Measurements from ENCODE around the gene MRPL47.
"Not testable (repeated sequence)": the region's sequence is repeated elsewhere in the genome, so short reads cannot be mapped to it uniquely, and the experiment has no call there.

MRPL47 gene

DNA sequence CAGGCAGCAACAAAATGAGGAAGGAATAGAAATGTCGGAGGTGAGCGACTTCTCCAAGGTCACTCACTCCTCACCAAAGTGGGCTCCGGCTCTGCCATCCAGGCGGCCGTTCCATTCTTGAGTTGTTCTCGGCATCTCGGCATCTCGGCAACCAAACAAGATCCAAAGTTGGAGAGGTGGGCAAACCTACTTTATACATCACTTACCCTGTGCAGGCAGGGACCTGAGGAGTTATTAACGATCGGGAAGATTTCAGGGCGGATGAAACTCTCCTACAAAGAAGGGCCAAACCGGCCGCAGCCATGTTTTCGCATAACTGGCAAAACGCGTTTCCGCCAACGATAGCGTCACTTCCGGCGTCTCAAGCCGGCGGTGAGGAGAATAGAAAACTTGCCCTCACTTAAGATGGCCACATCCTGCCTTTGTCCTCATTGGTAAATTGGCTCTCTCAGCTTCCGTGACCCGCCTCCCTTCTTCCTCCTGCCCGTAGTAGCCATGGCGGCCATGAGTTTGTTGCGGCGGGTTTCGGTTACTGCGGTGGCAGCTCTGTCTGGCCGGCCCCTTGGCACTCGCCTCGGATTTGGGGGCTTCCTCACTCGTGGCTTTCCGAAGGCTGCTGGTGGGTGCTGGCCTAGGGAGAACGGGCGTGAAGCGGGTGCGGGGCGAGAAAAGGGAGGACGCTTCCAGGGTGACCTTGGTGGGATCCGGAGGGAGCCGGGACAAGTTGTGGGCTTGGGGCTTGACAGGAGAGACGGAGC, at the start of gene MRPL47, which contains the start of gene NDUFB5:
TSS of gene MRPL47 (minus strand) at position 318 of the 758 bp plus-strand sequence. CDS start at position 304, 14 bp downstream.
TSS of gene NDUFB5 (plus strand) at position 474 of the 758 bp plus-strand sequence. CDS start at position 496, 22 bp downstream.
- peak; percentile 94 for DNase-seq (ENCODE audit: low spot score)

DNA sequence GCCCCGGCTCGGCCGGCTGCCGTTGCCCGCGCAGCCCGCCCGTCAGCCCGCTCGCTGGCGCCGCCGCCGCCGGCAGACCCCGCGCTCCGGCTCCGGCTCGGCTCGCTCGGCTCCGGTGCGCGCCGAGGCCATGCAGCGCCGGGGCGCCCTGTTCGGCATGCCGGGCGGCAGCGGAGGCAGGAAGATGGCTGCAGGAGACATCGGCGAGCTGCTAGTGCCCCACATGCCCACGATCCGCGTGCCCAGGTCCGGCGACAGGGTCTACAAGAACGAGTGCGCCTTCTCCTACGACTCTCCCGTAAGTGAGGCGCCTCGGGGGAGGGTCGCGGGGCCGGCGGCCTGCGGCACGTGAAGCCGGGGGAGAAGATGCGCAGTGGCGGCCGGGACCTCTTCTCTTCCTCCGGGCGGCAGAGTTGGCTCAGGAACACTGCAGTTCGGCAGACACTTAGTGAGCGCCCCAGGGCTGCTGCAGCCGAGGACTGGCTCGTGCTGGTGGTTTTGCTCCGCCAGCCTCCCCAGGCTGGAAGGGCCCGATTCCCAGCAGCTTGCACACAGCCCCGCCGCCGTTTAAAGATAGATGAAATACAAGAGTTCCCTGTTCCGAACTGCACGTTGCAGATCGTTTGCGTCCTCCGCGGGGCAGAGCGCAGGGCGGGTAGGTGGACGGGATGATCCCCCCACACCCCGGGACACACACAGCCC, 48.8 kb upstream of the MRPL47 start:
- peak; percentile 89 for DNase-seq (ENCODE audit: low spot score)

DNA sequence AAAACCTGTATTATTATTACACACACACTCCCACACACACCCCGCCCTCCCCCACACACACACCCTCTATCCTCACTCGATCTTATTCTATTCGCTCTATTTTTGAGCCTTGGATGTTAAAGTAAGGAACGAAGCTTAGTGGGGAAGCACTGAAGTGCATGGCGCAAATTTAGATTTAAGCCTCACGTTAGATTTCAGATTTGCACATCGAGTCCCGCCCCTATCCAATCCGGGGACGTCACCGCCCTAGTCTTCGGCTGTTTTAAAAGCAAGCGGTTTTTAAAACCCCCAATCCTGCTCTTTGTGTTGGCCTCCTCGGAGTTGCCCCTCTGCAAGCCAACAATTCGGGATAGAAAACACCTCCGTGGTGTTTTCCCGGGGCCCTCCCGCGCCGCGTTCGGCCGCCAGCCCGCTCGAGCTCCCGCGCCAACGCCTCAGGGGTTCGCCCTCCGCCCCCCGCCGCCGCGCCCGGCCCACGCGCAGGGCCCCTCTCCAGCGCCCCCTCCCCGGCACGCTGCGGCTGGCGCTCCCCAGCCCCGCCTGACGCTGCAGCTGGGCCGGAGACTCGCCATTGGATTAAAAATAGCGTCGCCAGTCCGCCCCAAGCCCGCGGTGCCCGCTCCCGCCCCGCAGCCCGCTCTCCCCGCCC, 48.1 kb upstream of the MRPL47 start, which contains the start of gene USP13:
TSS of gene USP13 (plus strand) at position 594 of the 649 bp plus-strand sequence. CDS start 186 bp downstream, outside the sequence.
- DNase-seq (ENCODE audit: low spot score) = no peak

DNA sequence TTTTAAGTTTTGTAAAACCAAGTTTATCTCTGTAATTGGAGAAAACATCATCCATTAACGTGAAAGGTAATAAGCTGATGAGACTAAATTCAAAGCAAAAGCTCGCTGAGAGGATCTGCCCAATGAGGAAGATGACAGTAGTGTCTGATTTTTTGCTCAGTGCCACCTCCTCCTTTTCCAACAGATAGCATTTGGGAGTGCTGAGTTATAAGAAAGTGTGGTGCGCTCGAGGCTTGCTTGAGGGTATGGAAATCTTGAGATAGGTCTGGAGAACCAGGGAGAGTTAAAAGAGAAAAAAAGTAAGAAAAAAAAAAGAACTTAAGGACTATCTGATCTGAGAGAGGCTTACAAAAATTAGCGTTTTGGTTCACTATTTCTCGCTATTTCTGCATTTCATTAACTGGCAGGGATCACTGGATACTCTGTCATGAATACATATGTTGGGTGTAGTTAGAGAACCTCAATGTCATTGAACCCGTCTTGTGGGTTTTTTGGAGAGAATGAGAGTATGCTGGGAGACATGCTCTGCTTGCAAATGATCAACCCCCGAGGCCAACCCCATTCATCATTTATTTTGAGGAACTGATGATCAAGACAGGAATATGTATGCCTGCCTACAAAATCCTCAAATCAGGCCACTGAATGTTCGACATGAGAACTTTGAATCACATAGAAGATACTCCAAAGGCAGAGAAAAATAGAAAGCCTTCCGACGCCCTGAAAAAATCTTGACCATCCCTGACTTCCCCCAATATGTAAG, 47.4 kb upstream of the MRPL47 start:
- DNase-seq (ENCODE audit: low spot score) = no peak

GRCh38 chr3:179646177-179646576, 41.7 kb upstream of the MRPL47 start:
- DNase-seq (ENCODE audit: low spot score) = no peak

DNA sequence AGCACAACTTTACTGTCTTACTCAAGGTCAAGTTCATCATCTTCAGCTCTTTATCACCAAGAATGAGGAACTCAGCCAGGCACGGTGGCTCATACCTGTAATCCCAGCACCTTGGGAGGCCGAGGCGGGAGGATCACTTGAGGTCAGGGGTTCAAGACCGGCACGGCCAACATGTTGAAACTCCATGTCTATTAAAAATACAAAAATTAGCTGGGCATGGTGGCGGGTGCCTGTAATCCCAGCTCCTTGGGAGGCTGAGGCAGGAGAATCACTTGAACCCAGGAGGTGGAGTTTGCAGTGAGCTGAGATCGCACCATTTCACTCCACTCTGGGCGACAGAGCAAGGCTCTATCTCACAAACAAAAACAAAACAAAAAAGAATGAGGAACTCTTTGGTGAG, 39.4 kb upstream of the MRPL47 start:
- DNase-seq (ENCODE audit: low spot score) = not testable (repeated sequence)

GRCh38 chr3:179642871-179643270, 38.4 kb upstream of the MRPL47 start:
- DNase-seq (ENCODE audit: low spot score) = no peak

GRCh38 chr3:179640469-179640868, 36.0 kb upstream of the MRPL47 start:
- DNase-seq (ENCODE audit: low spot score) = no peak

GRCh38 chr3:179630753-179631451, 26.5 kb upstream of the MRPL47 start:
- DNase-seq (ENCODE audit: low spot score) = no peak

DNA sequence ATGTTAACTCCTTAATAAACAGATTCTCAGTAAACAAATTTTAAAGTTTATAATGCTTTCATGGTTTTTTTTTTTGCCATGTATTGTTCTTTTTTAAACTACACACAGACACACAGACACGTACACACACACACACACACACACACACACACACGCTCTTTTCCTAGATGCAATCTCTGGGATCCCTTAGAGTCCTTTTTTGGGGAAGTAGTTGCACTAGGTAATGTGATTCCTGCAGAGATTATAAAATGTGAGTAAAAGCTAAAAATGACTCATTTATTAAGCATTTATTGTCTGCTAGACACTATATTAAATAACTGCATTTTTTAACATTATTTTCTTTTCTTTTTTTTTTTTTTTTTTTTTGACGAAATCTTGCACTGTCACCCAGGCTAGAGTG, 20.0 kb upstream of the MRPL47 start:
- no peak for DNase-seq (ENCODE audit: low spot score)

- no peak for DNase-seq (ENCODE audit: low spot score)
These were observed 17.6 kb upstream of the MRPL47 start for GRCh38 chr3:179622023-179622422.

DNA sequence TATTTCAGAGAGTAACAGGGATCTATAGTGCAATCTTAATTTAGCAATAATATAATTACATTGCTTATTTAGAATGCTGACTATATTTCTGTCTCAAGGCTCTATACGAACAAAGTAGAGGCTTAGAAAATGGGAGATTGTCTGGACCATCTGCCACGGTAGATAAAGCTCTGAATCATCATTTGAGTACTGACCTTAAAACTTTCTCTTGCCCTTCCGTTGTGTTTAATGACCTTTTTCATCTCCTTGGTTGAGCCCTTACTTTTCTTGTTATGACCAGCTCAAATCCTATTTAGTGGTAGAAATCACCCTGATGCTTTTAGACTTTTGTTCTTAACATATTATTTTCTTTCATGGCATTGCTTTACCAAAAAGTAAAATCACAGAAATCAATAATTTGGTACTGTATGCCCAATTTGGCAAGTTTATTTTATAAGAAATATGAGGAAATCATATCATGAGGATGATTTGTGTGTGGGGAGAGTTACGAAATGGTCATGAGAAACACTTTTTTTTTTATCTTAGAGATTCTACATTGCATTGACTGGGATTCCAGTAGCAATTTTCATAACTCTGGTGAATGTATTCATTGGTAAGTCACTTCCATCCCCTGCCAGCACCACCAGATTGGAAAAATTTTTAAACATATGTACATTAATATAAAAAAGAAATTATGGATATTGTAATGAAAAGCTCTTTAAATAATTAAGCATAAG, 11.2 kb upstream of the MRPL47 start:
- DNase-seq (ENCODE audit: low spot score) = no peak

DNA sequence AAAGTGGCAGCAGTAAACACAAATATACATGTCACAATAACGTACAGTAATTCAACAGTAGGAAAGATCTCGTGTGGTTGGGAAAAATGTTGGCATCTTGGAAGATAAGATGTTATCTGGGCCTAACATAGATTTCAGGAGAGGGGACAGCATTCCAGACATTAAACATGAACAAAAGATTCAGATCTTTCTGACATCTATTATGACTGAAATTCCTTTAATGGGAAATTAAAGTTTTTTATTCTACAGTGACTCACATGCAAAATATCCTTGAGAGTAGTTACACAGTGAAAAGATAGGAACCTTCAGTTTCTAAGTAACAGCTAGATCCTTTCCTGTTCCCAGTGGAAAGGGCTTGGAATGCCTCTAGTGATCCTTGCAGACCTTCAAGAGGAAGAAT, 9.4 kb upstream of the MRPL47 start:
- DNase-seq (ENCODE audit: low spot score) = no peak

GRCh38 chr3:179610066-179610465, 5.6 kb upstream of the MRPL47 start:
- no peak for DNase-seq (ENCODE audit: low spot score)

GRCh38 chr3:179608931-179609720, 4.7 kb upstream of the MRPL47 start:
- DNase-seq (ENCODE audit: low spot score) = no peak

DNA sequence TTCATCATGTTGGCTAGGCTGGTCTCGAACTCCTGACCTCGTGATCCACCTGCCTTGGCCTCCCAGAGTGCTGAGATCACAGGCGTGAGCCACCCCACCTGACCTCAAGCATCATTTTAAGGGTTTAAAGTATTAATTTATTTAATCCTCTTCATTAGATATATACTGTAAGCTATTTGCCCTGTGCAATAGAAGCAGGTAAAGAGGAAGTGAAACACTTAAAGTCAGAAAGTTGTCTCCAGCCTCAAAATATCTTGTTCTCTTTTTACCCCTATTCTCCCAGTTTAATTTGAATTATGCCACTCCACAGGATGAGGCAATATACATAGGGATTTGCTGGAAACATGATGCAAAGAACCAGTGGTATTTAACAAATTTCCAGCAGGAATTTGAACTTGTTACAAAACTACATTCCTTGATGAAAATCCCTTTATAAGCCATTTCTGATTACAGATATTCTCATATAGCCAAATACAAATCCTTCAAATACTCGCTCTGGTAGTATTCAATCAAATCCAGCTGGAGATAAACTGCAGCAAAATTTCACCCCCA, 2.2 kb upstream of the MRPL47 start:
- no peak for DNase-seq (ENCODE audit: low spot score)

- no peak for DNase-seq (ENCODE audit: low spot score)
These were observed 607 bp downstream of the MRPL47 start for GRCh38 chr3:179603831-179604230.

DNA sequence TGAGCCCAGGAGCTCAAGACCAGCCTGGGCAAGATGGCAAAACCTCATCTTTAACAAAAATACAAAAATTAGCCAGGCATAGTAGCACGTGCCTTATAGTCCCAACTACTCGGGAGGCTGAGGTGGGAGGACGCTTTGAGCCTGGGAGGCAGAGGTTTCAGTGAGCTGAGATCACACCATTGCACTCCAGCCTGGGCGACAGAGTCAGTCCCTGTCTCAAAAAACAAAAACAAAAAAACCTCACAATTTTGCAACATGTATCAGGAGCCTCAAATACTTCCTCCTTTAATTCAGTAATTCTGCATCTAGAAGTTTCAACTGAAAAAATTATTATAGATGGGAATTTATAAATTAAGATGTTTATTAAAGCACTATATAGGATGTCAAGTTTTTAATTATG, 1.1 kb downstream of the MRPL47 start:
- DNase-seq (ENCODE audit: low spot score) = no peak

DNA sequence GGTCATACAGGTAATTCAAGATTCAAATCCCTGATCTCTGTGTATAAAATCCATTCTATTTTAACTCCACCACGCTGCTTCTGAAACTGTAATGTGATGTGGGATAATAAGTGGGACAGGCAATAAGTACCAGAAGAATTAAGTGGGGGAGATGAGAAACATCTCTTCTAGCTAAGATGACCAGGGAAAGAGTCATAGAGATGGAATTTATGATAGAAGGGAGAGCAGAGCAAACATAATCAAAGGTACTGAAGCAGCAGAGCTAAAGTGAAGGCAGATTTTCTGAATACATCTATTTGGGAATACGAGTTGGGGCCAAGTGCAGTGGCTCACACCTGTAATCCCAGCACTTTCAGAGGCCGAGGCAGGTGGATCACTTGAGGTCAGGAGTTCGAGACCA, 4.9 kb downstream of the MRPL47 start:
- DNase-seq (ENCODE audit: low spot score) = no peak

DNA sequence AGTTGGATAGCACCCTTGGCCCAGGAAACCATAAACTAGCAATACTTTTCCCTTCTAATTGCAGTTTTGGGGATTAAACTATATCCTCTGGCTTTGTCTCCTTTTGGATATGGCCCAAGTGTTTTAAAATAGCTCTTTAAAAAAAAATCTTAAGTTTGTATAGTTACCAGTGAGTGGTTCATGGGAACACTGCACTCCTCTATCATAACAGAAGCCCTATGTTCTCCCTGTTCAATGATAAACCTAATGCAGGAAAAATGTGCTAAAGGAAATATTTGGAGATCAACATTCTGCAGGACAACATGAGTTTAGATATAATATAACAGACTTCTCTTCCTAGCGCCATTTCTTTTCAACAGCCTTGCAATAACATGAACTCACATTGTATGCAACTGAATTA, 13.1 kb downstream of the MRPL47 start:
- no peak for DNase-seq (ENCODE audit: low spot score)
